MCF 10A (cell line): ENCODE results near the gene RPS14. TPM values are rescaled to one million over a fixed set of nuclear protein-coding genes. Genes with fewer than 3 reads are reported as not detected.

Experiments used
- BruUV-seq: library from RNA; stranded (reverse); fragments of 400-500 nt; replicated peaks from 2 replicates; lab custom pipeline; 2021; lab: Mats Ljungman, UMichigan
- CTCF ChIA-PET: fragments of 300-600 bp; sonication (Branson Sonifier 250); formaldehyde crosslinking; extraction: SDS; loops from one replicate; lab custom pipeline; 2021; ENCODE audit warnings: antibody characterized with exemption, inconsistent platforms; lab: Yijun Ruan, JAX
- POLR2A ChIA-PET: fragments of 300-600, 350-650 bp; sonication (Branson Sonifier 250); formaldehyde crosslinking; extraction: SDS; loops from one replicate; lab custom pipeline; 2020; ENCODE audit warnings: antibody characterized with exemption, inconsistent platforms; lab: Yijun Ruan, JAX
- DNase-seq: peaks from one replicate; pipeline ENCODE4 v3.0.0-alpha.2; 2018; ENCODE audit not compliant: unreplicated experiment
- H3K27ac Mint-ChIP-seq: one replicate; pipeline ENCODE4 v1.8.0; 2022; ENCODE audit warnings: mild to moderate bottlenecking, low read depth, mixed read lengths; ENCODE audit not compliant: unreplicated experiment
- H3K27me3 Mint-ChIP-seq: one replicate; pipeline ENCODE4 v1.8.0; 2022; ENCODE audit warnings: mixed read lengths; ENCODE audit not compliant: insufficient read depth, unreplicated experiment
- H3K36me3 Mint-ChIP-seq: one replicate; pipeline ENCODE4 v1.8.0; 2022; ENCODE audit warnings: mild to moderate bottlenecking, moderate library complexity, mixed read lengths; ENCODE audit not compliant: insufficient read depth, unreplicated experiment
- H3K4me1 Mint-ChIP-seq: one replicate; pipeline ENCODE4 v1.8.0; 2022; ENCODE audit warnings: mixed read lengths; ENCODE audit not compliant: insufficient read depth, unreplicated experiment
- H3K4me3 Mint-ChIP-seq: one replicate; pipeline ENCODE4 v1.8.0; 2022; ENCODE audit warnings: mild to moderate bottlenecking, moderate library complexity, mixed read lengths; ENCODE audit not compliant: unreplicated experiment
- H3K9me3 Mint-ChIP-seq: one replicate; pipeline ENCODE4 v1.8.0; 2022; ENCODE audit warnings: mixed read lengths; ENCODE audit not compliant: unreplicated experiment
- CTCF ChIP-seq: fragments of 200-600 bp; IDR thresholded peaks from one replicate; pipeline ENCODE4 v1.8.0; 2022; ENCODE audit warnings: antibody characterized with exemption, mild to moderate bottlenecking; ENCODE audit not compliant: unreplicated experiment
- intact Hi-C: fragments of 100-400 bp; cut with micrococcal nuclease; formaldehyde crosslinking; loops from 2 replicates; pipeline ENCODE4 v1.14.1; 2022
- total RNA-seq: library from RNA; stranded (reverse); gene quantifications from 2 replicates; pipeline ENCODE4 v1.2.3, GENCODE V29; 2022

RPS14 gene
- total RNA-seq, 1 experiment from 2014 or later: 5,481 TPM

- H3K27me3 Mint-ChIP-seq: no peaks in the 10 kb centered on the region
- POLR2A ChIA-PET: interaction anchor here (0.7 to 1.5 kb wide), 4 partner anchors 10 to 93 kb away, joined by 3 to 4 read pairs (median 3); no protein-coding TSS in a partner anchor
- no peak overlapping the region for H3K4me3 Mint-ChIP-seq
- no peak for TF ChIP-seq CTCF
- intact Hi-C loops: no loop called here
- H3K4me1 Mint-ChIP-seq: peaks cover 10% of the 10 kb centered on the region
- H3K9me3 Mint-ChIP-seq: no peaks in the 10 kb centered on the region
- peak; percentile 27 for DNase-seq
- H3K27ac Mint-ChIP-seq: no peak overlapping the region
- H3K36me3 Mint-ChIP-seq: peaks cover 59% of the 10 kb centered on the region
- no TSS peak for BruUV-seq
- CTCF ChIA-PET: interaction anchor here (0.9 to 1.0 kb wide), 3 partner anchors 10 to 319 kb away, joined by 3 to 5 read pairs (median 4); no protein-coding TSS in a partner anchor
These were observed 7.5 kb downstream of the RPS14 start for GRCh38 chr5:150441813-150442698.

GRCh38 chr5:150440948-150441812 is 8.4 kb downstream of the RPS14 start:
- no TSS peak for BruUV-seq

DNA sequence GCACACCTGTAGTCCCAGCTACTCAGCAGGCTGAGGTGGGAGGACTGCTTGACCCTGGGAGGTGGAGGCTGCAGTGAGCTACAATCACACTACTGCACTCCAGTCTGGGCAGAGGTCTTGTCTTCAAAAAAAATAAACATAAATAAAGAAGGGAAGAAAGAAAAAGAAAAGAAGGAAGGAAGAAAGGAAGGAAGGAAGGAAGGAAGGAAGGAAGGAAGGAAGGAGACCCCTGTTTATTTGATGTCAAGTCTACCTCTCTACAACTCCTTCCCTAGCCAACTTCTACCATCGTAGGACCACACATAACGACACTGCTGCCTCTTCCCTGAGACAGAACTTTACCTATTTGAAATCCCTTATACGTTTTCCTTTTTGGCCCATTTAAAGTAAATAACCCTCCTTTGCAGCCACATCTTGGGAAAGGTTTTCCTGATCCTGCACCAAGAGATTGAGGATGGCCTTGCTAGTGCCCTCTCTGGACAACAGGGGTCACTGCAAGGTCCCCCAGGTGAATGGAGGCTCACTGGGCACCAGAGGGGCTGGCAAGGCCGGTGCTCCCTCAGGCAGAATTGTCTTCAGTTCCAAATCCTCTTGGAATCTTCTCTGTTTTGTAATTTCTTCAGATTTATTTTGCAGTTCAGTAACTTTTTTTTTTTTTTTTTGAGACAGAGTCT is 10.5 kb downstream of the RPS14 start:
- no peaks in the 10 kb centered on the region for H3K27me3 Mint-ChIP-seq
- DNase-seq: peak; percentile 71
- H3K4me3 Mint-ChIP-seq: no peak overlapping the region
- H3K4me1 Mint-ChIP-seq: peaks cover 14% of the 10 kb centered on the region
- intact Hi-C loops: loop anchor here (10.0 kb wide), 1 partner anchor 434 kb away; the partner anchor contains the start of genes HMGXB3 and TIGD6
- ChIA-PET CTCF (interaction anchor here (0.5 to 1.9 kb wide), 9 partner anchors 10 to 340 kb away, joined by 3 to 8 read pairs (median 3); partner anchors contain the start of gene SMIM3), POLR2A (interaction anchor here (2.3 kb wide), 1 partner anchor 11 kb away, joined by 13 read pairs; the partner anchor contains the start of gene RPS14)
- peak; percentile 84 for TF ChIP-seq CTCF
- H3K27ac Mint-ChIP-seq: no peak overlapping the region
- H3K36me3 Mint-ChIP-seq: peaks cover 28% of the 10 kb centered on the region
- no TSS peak for BruUV-seq
- H3K9me3 Mint-ChIP-seq: no peaks in the 10 kb centered on the region

More at GRCh38 chr5:150440948-150441812, 8.4 kb downstream of the RPS14 start:
- peak; percentile 30 for DNase-seq
- H3K4me1 Mint-ChIP-seq: peaks cover 11% of the 10 kb centered on the region
- intact Hi-C loops: no loop called here
- no peak overlapping the region for H3K4me3 Mint-ChIP-seq
- ChIA-PET CTCF (interaction anchor here (1.0 kb wide), 1 partner anchor 318 kb away, joined by 3 read pairs; no protein-coding TSS in a partner anchor), POLR2A (interaction anchor here (0.6 to 2.3 kb wide), 3 partner anchors 8 to 728 kb away, joined by 3 to 13 read pairs (median 3); partner anchors contain the start of gene RPS14)
- H3K27me3 Mint-ChIP-seq: no peaks in the 10 kb centered on the region
- no peak overlapping the region for H3K27ac Mint-ChIP-seq
- H3K9me3 Mint-ChIP-seq: no peaks in the 10 kb centered on the region
- H3K36me3 Mint-ChIP-seq: peaks cover 50% of the 10 kb centered on the region
- no peak for TF ChIP-seq CTCF
